Lung (tissue), 12 donors: ENCODE results near the gene CPED1. TPM values are rescaled to one million over a fixed set of nuclear protein-coding genes. Genes with fewer than 3 reads are reported as not detected.

Experiments used
- ATAC-seq: fragments of 200-7000 bp; cut with Tn5 transposase; one replicate; pipeline ENCODE4 v1.9.1; 2020; ENCODE audit warnings: moderate number of reproducible peaks; ENCODE audit not compliant: insufficient read depth, low FRiP score
- DNase-seq, 3 donors: peaks; one replicate each; pipeline ENCODE4 v3.0.0-alpha.2; 2013 to 2017
- H3K27ac ChIP-seq, 2 donors: one replicate each; pipeline ENCODE4 v1.5.1; 2013; ENCODE audit warnings: mild to moderate bottlenecking in 2 of 2, moderate library complexity in 2 of 2, control low read depth in 1 of 2, inconsistent platforms in 1 of 2, low read depth in 1 of 2, low read length in 1 of 2
- H3K27me3 ChIP-seq, 3 donors: one replicate each; pipeline ENCODE4 v1.5.1; 2013; ENCODE audit warnings: low read length in 2 of 3; ENCODE audit not compliant: control insufficient read depth in 3 of 3, insufficient read depth in 3 of 3
- H3K36me3 ChIP-seq, 4 donors: one replicate each; pipeline ENCODE4 v1.5.1; 2013; ENCODE audit warnings: low read length in 4 of 4, mild to moderate bottlenecking in 1 of 4, moderate library complexity in 1 of 4; ENCODE audit not compliant: control insufficient read depth in 4 of 4, insufficient read depth in 4 of 4
- H3K4me1 ChIP-seq, 5 donors: one replicate each; pipeline ENCODE4 v1.5.1; 2013; ENCODE audit warnings: low read length in 5 of 5, mild to moderate bottlenecking in 2 of 5, moderate library complexity in 1 of 5; ENCODE audit not compliant: control insufficient read depth in 5 of 5, insufficient read depth in 5 of 5
- H3K4me3 ChIP-seq: one replicate; pipeline ENCODE4 v1.5.1; 2013; ENCODE audit warnings: mild to moderate bottlenecking, control low read depth, moderate library complexity
- H3K9ac ChIP-seq, 2 donors: one replicate each; pipeline ENCODE4 v1.5.1; 2013; ENCODE audit warnings: low read length in 2 of 2, control low read depth in 1 of 2; ENCODE audit not compliant: insufficient read depth in 1 of 2
- H3K9me3 ChIP-seq, 4 donors: one replicate each; pipeline ENCODE4 v1.5.1; 2013; ENCODE audit warnings: low read length in 3 of 4, mild to moderate bottlenecking in 1 of 4, moderate library complexity in 1 of 4; ENCODE audit not compliant: control insufficient read depth in 4 of 4, insufficient read depth in 3 of 4
- CTCF ChIP-seq: IDR thresholded peaks from 2 replicates; pipeline ENCODE4 v1.5.1; 2012; ENCODE audit warnings: mild to moderate bottlenecking; ENCODE audit errors: control extremely low read depth, extremely low read depth
- WGBS, 2 donors: extraction: QIAGEN DNeasy Blood & Tissue Kit; methylation state at CpG; one replicate each; pipeline ENCODE4 v1.1.7; 2013; 5-methylcytosine and 5-hydroxymethylcytosine counted together
- polyA plus RNA-seq, 2 donors: library from polyadenylated mRNA; stranded (reverse); fragments of 200-250 nt; gene quantifications; one replicate each; pipeline ENCODE4 v1.2.1, GENCODE V29; 2013
- total RNA-seq, 2 donors: library from RNA; depleted of rRNA in 1 of 2; stranded (reverse); fragments of >200 nt in 1 of 2; gene quantifications; one replicate each; pipeline ENCODE4 v1.2.1, GENCODE V29; 2014 to 2021
- donor health status: control.
- donor health status: control.
- donor health status: Bipolar disorder and iron deficiency.
- donor health status: healthy.
- donor health status: DM: yes; HTN: yes; CAD: no.

CPED1 gene
- total and polyA plus RNA-seq, 4 donors = 1.8 to 32.3 (median 7.4) TPM

GRCh38 chr7:121133444-121133843, 144.9 kb downstream of the CPED1 start:
- Histone ChIP-seq H3K9me3 (no peaks in the 10 kb centered on the region), H3K9ac (no peak overlapping the region), H3K27ac (no peak overlapping the region), H3K27me3 (no peaks in the 10 kb centered on the region), H3K4me1 (no peaks in the 10 kb centered on the region), H3K4me3 (no peak overlapping the region), H3K36me3 (peaks cover 0 to 9% (median 3%) of the 10 kb centered on the region in 4 donors)
- ATAC-seq (no peak), DNase-seq (no peak)
- 90 to 91% methylated on average over 3 of the region's 3 CpGs for WGBS, 2 donors
- TF ChIP-seq CTCF = no peak

GRCh38 chr7:121137580-121137979, 149.1 kb downstream of the CPED1 start:
- ATAC-seq = no peak
- H3K9ac ChIP-seq = no peak overlapping the region
- H3K27me3 ChIP-seq = no peaks in the 10 kb centered on the region
- WGBS, 2 donors = 93 to 96% methylated on average over 2 of the region's 2 CpGs
- peaks cover 0 to 25% (median 6%) of the 10 kb centered on the region in 4 donors for H3K36me3 ChIP-seq
- H3K4me1 ChIP-seq = no peaks in the 10 kb centered on the region
- no peaks in the 10 kb centered on the region for H3K9me3 ChIP-seq
- no peak for TF ChIP-seq CTCF
- H3K27ac ChIP-seq = no peak overlapping the region
- no peak overlapping the region for H3K4me3 ChIP-seq
- DNase-seq = no peak

- Histone ChIP-seq H3K27ac (no peak overlapping the region), H3K27me3 (no peaks in the 10 kb centered on the region), H3K4me3 (no peak overlapping the region), H3K9me3 (no peaks in the 10 kb centered on the region), H3K36me3 (peaks cover 0 to 27% (median 6%) of the 10 kb centered on the region in 4 donors), H3K4me1 (no peaks in the 10 kb centered on the region), H3K9ac (no peak overlapping the region)
- WGBS, 2 donors = 65 to 72% methylated on average over 8 of the region's 8 CpGs
- DNase-seq (no peak), ATAC-seq (no peak)
- no peak for TF ChIP-seq CTCF
Observed at GRCh38 chr7:121138262-121138933, 149.9 kb downstream of the CPED1 start.

- Histone ChIP-seq H3K4me3 (no peak overlapping the region), H3K9me3 (no peaks in the 10 kb centered on the region), H3K27me3 (no peaks in the 10 kb centered on the region), H3K36me3 (peaks cover 0 to 32% (median 5%) of the 10 kb centered on the region in 4 donors), H3K9ac (no peak overlapping the region), H3K4me1 (no peaks in the 10 kb centered on the region), H3K27ac (no peak overlapping the region)
- WGBS, 2 donors = 93 to 95% methylated on average over 3 of the region's 3 CpGs
- DNase-seq (no peak), ATAC-seq (no peak)
- TF ChIP-seq CTCF = no peak
Observed at GRCh38 chr7:121139427-121139826, 150.9 kb downstream of the CPED1 start.
